DMS53 treated with DMSO at 0.1 percent for 48 hours (cell line): ENCODE measurements around the gene MALAT1.
"Not testable (repeated sequence)": the region's sequence is repeated elsewhere in the genome, so short reads cannot be mapped to it uniquely, and the experiment has no call there.

Experiments
- DNase-seq: peaks from one replicate; lab custom pipeline; 2025; ENCODE audit not compliant: unreplicated experiment; lab: John Stamatoyannopoulos, UW

The MALAT1 gene

GRCh38 chr11:65498977-65499712, at the start of gene MALAT1:
Gene MALAT1 (plus strand): TSS chr11:65499045.
- peak; percentile 73 for DNase-seq

GRCh38 chr11:65451301-65451700, 47.5 kb upstream of the MALAT1 start:
- not testable (repeated sequence) for DNase-seq

- not testable (repeated sequence) for DNase-seq
These were observed 46.6 kb upstream of the MALAT1 start for GRCh38 chr11:65452259-65452658.

- no peak for DNase-seq
These were observed 45.9 kb upstream of the MALAT1 start for GRCh38 chr11:65452806-65453490.

GRCh38 chr11:65454311-65454695, 44.5 kb upstream of the MALAT1 start:
- no peak for DNase-seq

- peak; percentile 71 for DNase-seq
These were observed 44.0 kb upstream of the MALAT1 start for GRCh38 chr11:65454696-65455456.

- DNase-seq = no peak
These were observed 42.4 kb upstream of the MALAT1 start for GRCh38 chr11:65456418-65456817.

GRCh38 chr11:65459552-65459951, 39.3 kb upstream of the MALAT1 start:
- DNase-seq = no peak

GRCh38 chr11:65465471-65465870, 33.4 kb upstream of the MALAT1 start:
- not testable (repeated sequence) for DNase-seq

- DNase-seq = not testable (repeated sequence)
These were observed 31.5 kb upstream of the MALAT1 start for GRCh38 chr11:65467306-65467705.

GRCh38 chr11:65468874-65469333, 29.9 kb upstream of the MALAT1 start:
- DNase-seq = peak; percentile 93

- DNase-seq = no peak
These were observed 28.3 kb upstream of the MALAT1 start for GRCh38 chr11:65470433-65471049.

- no peak for DNase-seq
These were observed 27.4 kb upstream of the MALAT1 start for GRCh38 chr11:65471447-65471891.

- DNase-seq = not testable (repeated sequence)
These were observed 26.1 kb upstream of the MALAT1 start for GRCh38 chr11:65472588-65473277.

- no peak for DNase-seq
These were observed 25.5 kb upstream of the MALAT1 start for GRCh38 chr11:65473278-65473860.

GRCh38 chr11:65474864-65475263, 24.0 kb upstream of the MALAT1 start:
- no peak for DNase-seq

GRCh38 chr11:65476632-65477148, 22.2 kb upstream of the MALAT1 start:
- no peak for DNase-seq

- peak; percentile 90 for DNase-seq
These were observed 21.5 kb upstream of the MALAT1 start for GRCh38 chr11:65477149-65477965.
